Neural cell (in vitro differentiated cells): ENCODE data around the gene CP. TPM values are rescaled to one million over a fixed set of nuclear protein-coding genes. Genes with fewer than 3 reads are reported as not detected.

Experiments used
- H2AFZ ChIP-seq: fragments of 200-600, 300-800 bp; sonication (generic), shearing (Covaris generic); 2 replicates; pipeline ENCODE4 v1.6.0; 2014; ENCODE audit warnings: low read depth, mild to moderate bottlenecking, antibody characterized with exemption, low read length, moderate library complexity
- H3F3A ChIP-seq: fragments of 200-600 bp; shearing (Covaris generic); 2 replicates; pipeline ENCODE4 v1.6.1; 2016; ENCODE audit warnings: mild to moderate bottlenecking, moderate library complexity, mixed read lengths, antibody characterized with exemption, low read length; ENCODE audit not compliant: insufficient read depth, poor library complexity, severe bottlenecking
- H3K27ac ChIP-seq: fragments of 200-600, 300-800 bp; sonication (generic), shearing (Covaris generic); 2 replicates; pipeline ENCODE4 v1.5.1; 2014; ENCODE audit warnings: mild to moderate bottlenecking, low read length, moderate library complexity
- H3K27me3 ChIP-seq: fragments of 300-800, 200-600 bp; sonication (generic), shearing (Covaris generic); 2 replicates; pipeline ENCODE4 v1.6.0; 2014; ENCODE audit warnings: mild to moderate bottlenecking, low read depth, low read length, moderate library complexity; ENCODE audit not compliant: insufficient read depth
- H3K36me3 ChIP-seq: fragments of 300-800, 200-600 bp; sonication (generic), shearing (Covaris generic); 2 replicates; pipeline ENCODE4 v1.5.1; 2014; ENCODE audit warnings: mild to moderate bottlenecking, antibody characterized with exemption, low read length, moderate library complexity; ENCODE audit not compliant: insufficient read depth
- H3K4me2 ChIP-seq: fragments of 300-800, 200-600 bp; sonication (generic), shearing (Covaris generic); 2 replicates; pipeline ENCODE4 v1.6.0; 2014; ENCODE audit warnings: mild to moderate bottlenecking, low read length
- H3K4me3 ChIP-seq: fragments of 300-800, 200-600 bp; sonication (generic), shearing (Covaris generic); 2 replicates; pipeline ENCODE4 v1.5.1; 2014; ENCODE audit warnings: mild to moderate bottlenecking, low read length, moderate library complexity
- H3K79me2 ChIP-seq: fragments of 200-600 bp; shearing (Covaris generic); replicated peaks from 2 replicates; pipeline ENCODE4 v1.6.0; 2014; ENCODE audit warnings: mild to moderate bottlenecking, low read length, moderate library complexity; ENCODE audit not compliant: insufficient read depth
- H3K9ac ChIP-seq: fragments of 300-800, 200-600 bp; sonication (generic), shearing (Covaris generic); 2 replicates; pipeline ENCODE4 v1.6.1; 2016; ENCODE audit warnings: mild to moderate bottlenecking, low read length, mixed read lengths
- H3K9me2 ChIP-seq: fragments of 200-600 bp; shearing (Covaris generic); 2 replicates; pipeline ENCODE4 v1.6.1; 2016; ENCODE audit warnings: mild to moderate bottlenecking, low read length, mixed read lengths; ENCODE audit not compliant: insufficient read depth
- H3K9me3 ChIP-seq: fragments of 200-600, 300-800 bp; sonication (generic), shearing (Covaris generic); 2 replicates; pipeline ENCODE4 v1.6.1; 2016; ENCODE audit warnings: mild to moderate bottlenecking, mixed run types, low read length, moderate library complexity, mixed read lengths
- H4K20me1 ChIP-seq: fragments of 200-600 bp; shearing (Covaris generic); 2 replicates; pipeline ENCODE4 v1.6.1; 2016; ENCODE audit warnings: mild to moderate bottlenecking, mixed run types; ENCODE audit not compliant: insufficient read depth
- CTCF ChIP-seq: fragments of 450-650 bp; IDR thresholded peaks from 2 replicates; pipeline ENCODE4 v1.5.1; 2014; ENCODE audit warnings: antibody characterized with exemption, mild to moderate bottlenecking, moderate library complexity; ENCODE audit not compliant: poor library complexity, severe bottlenecking
- EP300 ChIP-seq: fragments of 450-650 bp; conservative IDR thresholded peaks from 2 replicates; pipeline ENCODE4 v1.6.1; 2014; ENCODE audit warnings: antibody characterized with exemption, mild to moderate bottlenecking, moderate library complexity; ENCODE audit not compliant: poor library complexity, severe bottlenecking
- EZH2 ChIP-seq: fragments of 200-600, 300-800 bp; shearing (Covaris generic), sonication (generic); IDR thresholded peaks from 2 replicates; pipeline ENCODE4 v1.6.1; 2014; ENCODE audit warnings: antibody characterized with exemption, low read length, borderline replicate concordance, mild to moderate bottlenecking; ENCODE audit not compliant: insufficient read depth, poor library complexity, severe bottlenecking
- MXI1 ChIP-seq: fragments of 450-650 bp; conservative IDR thresholded peaks from 2 replicates; pipeline ENCODE4 v1.6.1; 2014; ENCODE audit warnings: antibody characterized with exemption, mild to moderate bottlenecking; ENCODE audit not compliant: poor library complexity, severe bottlenecking
- POLR2AphosphoS5 ChIP-seq: IDR thresholded peaks from 2 replicates; pipeline ENCODE4 v1.6.1; 2012
- RAD21 ChIP-seq: fragments of 450-650 bp; conservative IDR thresholded peaks from 2 replicates; pipeline ENCODE4 v1.6.1; 2014; ENCODE audit warnings: antibody characterized with exemption, mild to moderate bottlenecking, moderate library complexity
- REST ChIP-seq: IDR thresholded peaks from 2 replicates; pipeline ENCODE4 v1.6.1; 2012; ENCODE audit warnings: borderline replicate concordance
- SMC3 ChIP-seq: fragments of 450-650 bp; conservative IDR thresholded peaks from 2 replicates; pipeline ENCODE4 v1.6.1; 2014; ENCODE audit warnings: antibody characterized with exemption, mild to moderate bottlenecking, moderate library complexity; ENCODE audit not compliant: poor library complexity
- TAF1 ChIP-seq: IDR thresholded peaks from 2 replicates; pipeline ENCODE4 v1.6.1; 2012; ENCODE audit warnings: low read depth
- polyA plus RNA-seq: library from polyadenylated mRNA; depleted of rRNA; stranded (reverse); fragments of >200 nt; gene quantifications from 2 replicates; pipeline ENCODE4 v1.2.3, GENCODE V29; 2014

The CP gene
- polyA plus RNA-seq, 1 donor from 2014 or later, result not detected

GRCh38 chr3:149129326-149130205, 92.1 kb downstream of the CP start, which contains the start of gene HPS3:
Gene HPS3 (plus strand): TSS chr3:149129638. CDS start chr3:149129724, 86 bp downstream.
- Histone ChIP-seq H3K9me2 (no peaks in the 10 kb centered on the region), H3K27ac (peak within 1 kb of the TSS; percentile 44), H4K20me1 (no peaks in the 10 kb centered on the region), H3K36me3 (no peaks in the 10 kb centered on the region), H3K4me2 (peak within 1 kb of the TSS; percentile 70), H3F3A (no peaks in the 10 kb centered on the region), H3K79me2 (no peaks in the 10 kb centered on the region), H3K9ac (peak within 1 kb of the TSS; percentile 67), H3K27me3 (no peaks in the 10 kb centered on the region), H2AFZ (peak within 1 kb of the TSS; percentile 81), H3K4me3 (peak within 1 kb of the TSS; percentile 82), H3K9me3 (no peaks in the 10 kb centered on the region)
- TF ChIP-seq REST, result peak; percentile 35
- TF ChIP-seq TAF1, result no peak
- peak; percentile 30 for TF ChIP-seq EP300
- peak; percentile 15 for TF ChIP-seq SMC3
- peak; percentile 40 for TF ChIP-seq POLR2AphosphoS5
- TF ChIP-seq RAD21, result no peak
- TF ChIP-seq EZH2, result no peak
- TF ChIP-seq MXI1, result peak; percentile 47

DNA sequence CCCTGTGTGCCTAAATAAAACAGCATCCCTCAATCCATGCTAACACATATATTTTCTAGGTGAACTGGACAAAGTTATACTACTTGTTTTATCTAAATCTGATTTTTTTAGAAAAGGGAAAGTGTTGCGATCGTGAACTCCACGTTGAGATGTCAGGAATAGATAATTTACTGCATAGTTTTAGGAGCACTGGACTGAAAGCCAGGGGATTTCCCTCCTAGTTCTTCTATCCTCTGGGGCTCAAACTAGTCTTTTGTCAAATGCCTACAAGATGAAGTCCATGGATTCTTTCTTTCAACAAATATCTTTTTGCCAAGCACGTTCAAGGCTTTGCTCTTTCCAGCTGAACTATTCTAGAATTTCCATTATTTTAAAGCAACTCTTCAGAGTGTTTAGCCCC, 92.8 kb downstream of the CP start:
- Histone ChIP-seq H3K9me3 (no peaks in the 10 kb centered on the region), H3K79me2 (no peaks in the 10 kb centered on the region), H2AFZ (peak overlapping the region; percentile 81), H3K36me3 (no peaks in the 10 kb centered on the region), H3K4me3 (peak overlapping the region; percentile 82), H3K4me2 (peak overlapping the region; percentile 4), H3K9me2 (no peaks in the 10 kb centered on the region), H3K27me3 (no peaks in the 10 kb centered on the region), H3K9ac (peak overlapping the region; percentile 67), H3F3A (no peaks in the 10 kb centered on the region), H4K20me1 (no peaks in the 10 kb centered on the region), H3K27ac (no peak overlapping the region)
- no peak for TF ChIP-seq EP300
- no peak for TF ChIP-seq RAD21
- TF ChIP-seq TAF1, result no peak
- TF ChIP-seq MXI1, result no peak
- TF ChIP-seq POLR2AphosphoS5, result no peak
- TF ChIP-seq SMC3, result no peak
- no peak for TF ChIP-seq REST
- no peak for TF ChIP-seq EZH2
- no peak for TF ChIP-seq CTCF
